Liver (tissue), 3 donors: ENCODE results near the gene KCNQ1.

Experiments
- CTCF ChIP-seq: fragments of 150-350 bp; IDR thresholded peaks from 2 replicates; pipeline ENCODE4 v1.5.1; 2017; ENCODE audit warnings: improper control_type of control experiment, low read depth, low read length; ENCODE audit not compliant: missing input control
- EGR1 ChIP-seq, 2 donors: IDR thresholded peaks; 2 replicates each; pipeline ENCODE4 v1.6.1; 2016 to 2018; ENCODE audit warnings: antibody characterized with exemption in 2 of 2, low read depth in 2 of 2
- HNF4G ChIP-seq: IDR thresholded peaks from 2 replicates; pipeline ENCODE4 v1.6.1; 2016; ENCODE audit warnings: antibody characterized with exemption
- RAD21 ChIP-seq, 2 donors: IDR thresholded peaks; 2 replicates each; pipeline ENCODE4 v1.6.1; 2016; ENCODE audit warnings: antibody characterized with exemption in 2 of 2, mild to moderate bottlenecking in 2 of 2
- TAF1 ChIP-seq: conservative IDR thresholded peaks from 2 replicates; pipeline ENCODE4 v1.6.1; 2016; ENCODE audit warnings: antibody characterized with exemption, mild to moderate bottlenecking
- YY1 ChIP-seq: IDR thresholded peaks from 2 replicates; pipeline ENCODE4 v1.6.1; 2016; ENCODE audit warnings: antibody characterized with exemption, mild to moderate bottlenecking
- ZBTB33 ChIP-seq: IDR thresholded peaks from 2 replicates; pipeline ENCODE4 v1.6.1; 2016; ENCODE audit warnings: antibody characterized with exemption
- TF ChIP-seq, protein P1 (sequence below): IDR thresholded peaks from 2 replicates; pipeline ENCODE4 v1.6.1; 2016; ENCODE audit warnings: antibody characterized with exemption, mild to moderate bottlenecking
- TF ChIP-seq, protein P2 (sequence below): IDR thresholded peaks from 2 replicates; pipeline ENCODE4 v1.6.1; 2016; ENCODE audit warnings: antibody characterized with exemption
- TF ChIP-seq, protein P3 (sequence below): IDR thresholded peaks from 2 replicates; pipeline ENCODE4 v1.6.1; 2016; ENCODE audit warnings: antibody characterized with exemption
- donor health status: healthy.
- donor health status: healthy.

GRCh38 chr11:2778630-2779498, 334.1 kb downstream of the KCNQ1 start:
- TF ChIP-seq CTCF, result peak; percentile 25
- TF ChIP-seq YY1, result no peak
- no peak for TF ChIP-seq ZBTB33
- TF ChIP-seq, protein P1, sequence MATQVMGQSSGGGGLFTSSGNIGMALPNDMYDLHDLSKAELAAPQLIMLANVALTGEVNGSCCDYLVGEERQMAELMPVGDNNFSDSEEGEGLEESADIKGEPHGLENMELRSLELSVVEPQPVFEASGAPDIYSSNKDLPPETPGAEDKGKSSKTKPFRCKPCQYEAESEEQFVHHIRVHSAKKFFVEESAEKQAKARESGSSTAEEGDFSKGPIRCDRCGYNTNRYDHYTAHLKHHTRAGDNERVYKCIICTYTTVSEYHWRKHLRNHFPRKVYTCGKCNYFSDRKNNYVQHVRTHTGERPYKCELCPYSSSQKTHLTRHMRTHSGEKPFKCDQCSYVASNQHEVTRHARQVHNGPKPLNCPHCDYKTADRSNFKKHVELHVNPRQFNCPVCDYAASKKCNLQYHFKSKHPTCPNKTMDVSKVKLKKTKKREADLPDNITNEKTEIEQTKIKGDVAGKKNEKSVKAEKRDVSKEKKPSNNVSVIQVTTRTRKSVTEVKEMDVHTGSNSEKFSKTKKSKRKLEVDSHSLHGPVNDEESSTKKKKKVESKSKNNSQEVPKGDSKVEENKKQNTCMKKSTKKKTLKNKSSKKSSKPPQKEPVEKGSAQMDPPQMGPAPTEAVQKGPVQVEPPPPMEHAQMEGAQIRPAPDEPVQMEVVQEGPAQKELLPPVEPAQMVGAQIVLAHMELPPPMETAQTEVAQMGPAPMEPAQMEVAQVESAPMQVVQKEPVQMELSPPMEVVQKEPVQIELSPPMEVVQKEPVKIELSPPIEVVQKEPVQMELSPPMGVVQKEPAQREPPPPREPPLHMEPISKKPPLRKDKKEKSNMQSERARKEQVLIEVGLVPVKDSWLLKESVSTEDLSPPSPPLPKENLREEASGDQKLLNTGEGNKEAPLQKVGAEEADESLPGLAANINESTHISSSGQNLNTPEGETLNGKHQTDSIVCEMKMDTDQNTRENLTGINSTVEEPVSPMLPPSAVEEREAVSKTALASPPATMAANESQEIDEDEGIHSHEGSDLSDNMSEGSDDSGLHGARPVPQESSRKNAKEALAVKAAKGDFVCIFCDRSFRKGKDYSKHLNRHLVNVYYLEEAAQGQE, result no peak
- TF ChIP-seq RAD21 (IDR thresholded peaks at IDR 0.05), result peak; percentile 57 to 68
- TF ChIP-seq TAF1, result no peak
- TF ChIP-seq EGR1 (IDR thresholded peaks at IDR 0.05; ENCODE audit: low read depth in 2 of 2), result no peak
- no peak for TF ChIP-seq HNF4G
- TF ChIP-seq, protein P2, sequence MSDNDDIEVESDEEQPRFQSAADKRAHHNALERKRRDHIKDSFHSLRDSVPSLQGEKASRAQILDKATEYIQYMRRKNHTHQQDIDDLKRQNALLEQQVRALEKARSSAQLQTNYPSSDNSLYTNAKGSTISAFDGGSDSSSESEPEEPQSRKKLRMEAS, result no peak
- TF ChIP-seq, protein P3, sequence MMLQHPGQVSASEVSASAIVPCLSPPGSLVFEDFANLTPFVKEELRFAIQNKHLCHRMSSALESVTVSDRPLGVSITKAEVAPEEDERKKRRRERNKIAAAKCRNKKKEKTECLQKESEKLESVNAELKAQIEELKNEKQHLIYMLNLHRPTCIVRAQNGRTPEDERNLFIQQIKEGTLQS, result no peak
